Measurements from ENCODE around the gene ABHD4.
"Not testable (repeated sequence)": the region's sequence is repeated elsewhere in the genome, so short reads cannot be mapped to it uniquely, and the experiment has no call there.

Gene ABHD4

DNA sequence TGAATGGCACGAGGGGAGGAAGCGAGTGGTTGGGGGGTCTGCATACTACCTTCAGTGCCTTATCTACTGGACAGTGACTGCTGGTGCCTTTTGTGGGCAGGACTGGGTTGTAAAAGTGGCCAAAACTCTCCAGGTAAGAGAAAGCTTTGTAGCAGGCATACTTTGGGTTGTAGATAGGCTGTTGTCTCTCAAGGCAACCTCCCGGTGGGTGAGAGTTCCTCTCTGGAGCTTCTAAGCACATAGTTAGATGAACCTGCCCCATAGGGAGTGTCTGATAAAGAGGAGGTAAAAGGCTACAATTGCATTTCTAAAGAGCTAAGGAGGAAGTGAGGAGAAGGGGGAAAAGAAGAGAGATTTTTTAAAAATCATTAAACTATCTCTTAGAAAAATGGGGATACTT, 4.9 kb upstream of the ABHD4 start:
- DNase-seq, result no peak

DNA sequence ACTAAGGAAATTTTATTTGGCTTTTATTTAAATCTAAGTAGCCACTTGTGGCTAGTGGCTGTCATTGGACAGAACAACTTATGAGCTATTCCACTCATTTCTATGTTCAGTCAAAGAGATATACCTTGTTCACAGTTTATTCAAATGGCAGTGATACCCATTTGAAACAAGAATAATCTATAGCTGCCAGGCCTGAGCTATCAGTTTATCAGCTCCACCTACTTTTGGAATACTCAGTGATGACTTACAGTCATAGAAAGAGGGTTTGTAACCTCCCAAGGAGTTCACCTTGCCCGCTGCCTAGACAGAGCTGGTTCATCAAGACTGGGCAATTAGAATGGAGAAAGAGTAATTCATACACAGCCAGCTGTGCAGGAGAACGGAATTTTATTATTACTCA, 4.5 kb upstream of the ABHD4 start:
- no peak for DNase-seq

DNA sequence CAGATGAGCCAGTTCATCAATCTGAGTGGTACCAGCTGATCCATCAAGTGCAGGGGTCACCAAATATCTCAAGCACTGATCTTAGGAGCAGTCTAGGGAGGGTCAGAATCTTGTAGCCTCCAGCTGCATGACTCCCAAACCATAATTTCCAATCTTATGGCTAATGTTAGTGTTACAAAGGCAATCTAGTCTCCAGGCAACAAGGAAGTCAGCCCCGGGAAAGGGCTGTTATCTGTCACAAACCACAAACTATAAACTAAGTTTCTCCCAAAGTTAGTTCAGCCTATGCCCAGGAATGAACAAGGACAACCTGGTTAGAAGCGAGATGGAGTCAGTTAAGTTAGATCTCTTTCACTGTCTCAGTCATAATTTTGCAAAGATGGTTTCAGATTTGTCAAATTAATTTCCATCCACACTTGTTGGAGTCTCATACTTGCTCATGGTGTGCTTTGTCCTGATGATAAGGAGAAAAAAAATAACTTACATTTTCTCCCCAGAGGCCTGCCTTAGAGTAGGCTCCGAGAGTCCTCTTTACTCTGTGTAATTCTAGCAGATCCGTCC, 3.9 kb upstream of the ABHD4 start:
- no peak for DNase-seq

DNA sequence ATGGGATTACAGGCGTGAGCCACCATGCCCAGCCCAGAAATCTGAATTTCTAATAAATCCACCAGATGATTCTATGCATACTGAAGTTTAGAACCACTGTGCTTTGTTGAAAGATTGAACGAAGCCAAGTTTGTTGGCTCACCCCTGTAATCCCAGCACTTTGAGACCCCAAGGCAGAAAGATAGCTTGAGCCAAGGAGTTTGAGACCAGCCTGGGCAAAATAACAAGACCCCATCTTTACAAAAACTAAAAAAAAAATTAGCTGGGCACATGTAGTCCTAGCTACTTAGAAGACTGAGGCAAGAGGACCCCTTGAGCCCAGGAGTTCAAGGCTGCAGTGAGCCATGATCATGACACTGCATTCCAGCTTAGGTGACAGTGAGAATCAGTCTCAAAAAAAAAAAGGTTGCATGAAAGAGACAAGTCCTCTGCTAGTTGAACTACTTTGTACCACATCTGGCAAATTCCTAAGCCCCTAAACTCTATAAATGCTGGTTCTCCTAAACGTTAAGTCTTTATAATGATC, 1.7 kb upstream of the ABHD4 start:
- no peak for DNase-seq

DNA sequence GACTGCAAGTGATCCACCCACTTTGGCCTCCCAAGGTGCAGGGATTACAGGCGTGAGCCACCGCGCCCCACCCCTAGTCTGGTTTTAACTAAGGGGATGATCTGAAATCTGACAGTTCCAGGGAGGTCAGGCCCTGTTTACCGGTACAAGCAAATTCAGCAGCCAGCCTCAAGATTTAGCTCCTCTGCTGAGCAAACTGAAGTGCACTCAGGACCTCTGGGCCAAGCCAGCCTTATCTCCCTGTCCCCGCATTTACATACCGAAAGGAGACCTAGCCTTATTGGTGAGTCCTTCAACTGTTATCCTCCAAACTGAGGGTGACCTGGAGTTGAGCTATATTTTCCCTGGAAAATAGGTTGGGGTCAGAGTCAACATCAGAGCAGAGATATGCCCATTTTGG, 835 bp upstream of the ABHD4 start:
- DNase-seq, result no peak

DNA sequence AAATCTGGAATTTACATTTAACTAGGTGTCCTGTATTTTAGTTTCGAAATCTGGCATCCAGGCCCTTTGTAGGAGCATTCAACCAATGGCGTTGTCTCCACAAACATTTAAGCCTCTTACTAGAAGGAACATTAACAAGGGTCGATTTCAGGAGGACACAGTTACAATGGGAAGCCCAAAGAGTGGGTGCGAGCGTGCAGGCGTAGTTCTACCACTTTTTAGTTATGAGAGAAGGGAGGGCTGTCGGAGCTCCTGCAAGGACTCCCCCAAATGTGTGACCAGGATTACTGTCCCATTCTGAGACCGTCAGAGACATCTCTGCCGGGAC, 365 bp upstream of the ABHD4 start:
- DNase-seq, result no peak

DNA sequence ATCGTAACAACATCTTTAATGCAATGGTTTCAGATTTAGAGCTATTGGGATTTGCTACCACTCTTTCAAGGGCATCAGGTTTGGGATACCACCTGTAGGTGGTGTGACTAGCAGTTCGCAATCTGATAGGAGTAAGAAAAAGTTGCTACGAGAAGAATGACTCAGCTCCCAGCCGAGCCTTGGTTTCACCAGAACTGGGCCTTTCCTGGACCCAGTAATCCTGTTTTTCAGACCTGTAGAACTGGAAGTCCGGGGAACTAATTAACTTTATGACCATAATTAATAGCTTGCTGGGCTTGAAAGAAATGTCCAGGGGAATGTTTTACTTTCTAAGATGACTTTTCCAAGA, 770 bp downstream of the ABHD4 start:
- peak; percentile 60 for DNase-seq

DNA sequence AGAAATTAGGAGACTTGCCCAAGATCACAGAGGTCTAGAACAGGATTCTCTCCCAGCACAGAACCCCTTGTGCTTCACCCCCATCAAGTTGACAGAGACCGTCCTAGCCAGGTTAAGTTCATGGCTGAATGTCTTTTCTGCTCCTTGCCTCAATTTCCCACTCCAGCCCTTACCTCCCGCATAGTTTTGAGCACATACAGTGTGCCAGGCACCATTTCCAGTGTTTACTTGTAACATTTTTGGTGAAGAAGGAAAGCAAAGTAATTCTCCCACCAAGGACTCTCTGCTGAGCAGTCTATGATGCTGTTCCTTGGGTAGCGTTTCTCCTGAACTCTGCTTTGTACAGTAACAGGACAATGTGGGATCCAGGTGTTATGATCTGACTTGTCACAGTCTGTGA, 1.2 kb downstream of the ABHD4 start:
- DNase-seq, result no peak

DNA sequence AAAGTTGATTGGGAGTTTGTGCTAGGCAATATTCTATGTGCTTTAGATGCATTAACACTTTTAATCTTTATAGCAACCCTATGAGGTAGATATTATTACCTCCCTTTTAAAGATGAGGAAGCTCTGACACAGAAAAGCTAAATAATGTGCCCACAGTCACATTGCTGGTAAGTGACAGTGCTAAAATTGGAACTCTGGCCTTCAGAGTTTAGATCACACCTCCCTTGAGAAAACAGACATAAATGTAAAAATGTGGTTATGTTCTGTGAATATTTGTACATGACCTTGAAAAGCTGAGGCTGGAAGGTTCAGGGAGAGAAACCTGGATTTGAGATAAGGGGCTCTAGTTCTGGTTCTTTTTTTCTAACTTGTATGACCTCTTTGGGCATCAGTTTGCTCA, 1.9 kb downstream of the ABHD4 start:
- no peak for DNase-seq

DNA sequence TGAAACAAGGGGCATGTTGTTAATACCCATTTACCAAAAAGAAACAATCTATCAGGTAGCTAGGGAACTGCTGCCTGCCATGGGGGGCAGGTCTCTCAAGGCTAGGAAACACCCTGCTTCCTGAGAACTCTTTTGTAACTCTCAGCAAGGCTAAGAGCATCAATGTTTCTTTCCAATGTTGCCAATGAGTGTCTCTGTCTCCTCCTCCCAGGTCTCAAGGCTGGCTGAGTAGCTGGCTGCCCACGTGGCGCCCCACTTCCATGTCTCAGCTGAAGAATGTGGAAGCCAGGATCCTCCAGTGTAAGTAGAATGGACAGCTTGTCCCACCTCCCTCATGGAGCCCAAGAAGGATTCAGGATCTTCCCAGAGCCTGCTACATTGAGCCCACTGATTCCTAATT, 3.4 kb downstream of the ABHD4 start:
- no peak for DNase-seq

DNA sequence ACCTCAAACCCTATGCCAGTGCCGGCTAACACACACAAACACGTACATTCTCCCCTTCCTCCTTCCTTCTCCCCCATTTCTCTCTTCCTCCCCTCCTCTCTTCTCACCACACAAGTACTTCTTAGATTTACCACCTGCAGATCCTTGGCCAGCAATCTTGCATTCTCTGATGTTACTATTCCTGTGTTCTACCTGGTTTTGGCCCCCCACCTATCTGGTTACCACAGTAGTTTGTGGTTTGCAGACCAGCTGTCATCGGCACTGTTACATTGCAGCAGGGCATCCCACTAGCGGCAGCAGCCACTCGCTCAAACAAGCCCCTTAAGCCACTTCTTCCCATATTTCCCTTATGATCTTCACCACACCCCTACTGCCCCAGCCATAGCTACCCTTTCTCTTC, 3.9 kb downstream of the ABHD4 start:
- DNase-seq, result no peak

DNA sequence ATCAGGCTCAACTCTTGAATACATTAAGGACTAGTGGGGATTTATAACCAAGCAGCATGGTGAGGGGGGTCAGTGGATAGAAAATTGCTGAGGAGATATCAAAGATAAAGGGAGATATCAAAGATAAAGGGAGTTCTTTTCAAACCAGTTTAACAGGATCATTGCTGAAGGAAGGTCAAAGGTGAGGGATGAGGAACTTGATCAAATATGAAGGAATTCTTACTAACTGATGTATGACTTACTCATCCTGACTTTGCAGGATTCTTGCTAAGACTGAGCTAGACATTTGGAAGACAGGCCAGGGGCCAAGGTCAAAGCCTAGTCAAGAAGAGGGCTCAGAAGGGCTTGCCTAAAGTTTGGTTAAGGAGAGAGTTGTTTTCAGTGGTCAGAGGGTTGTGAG, 4.8 kb downstream of the ABHD4 start:
- no peak for DNase-seq

DNA sequence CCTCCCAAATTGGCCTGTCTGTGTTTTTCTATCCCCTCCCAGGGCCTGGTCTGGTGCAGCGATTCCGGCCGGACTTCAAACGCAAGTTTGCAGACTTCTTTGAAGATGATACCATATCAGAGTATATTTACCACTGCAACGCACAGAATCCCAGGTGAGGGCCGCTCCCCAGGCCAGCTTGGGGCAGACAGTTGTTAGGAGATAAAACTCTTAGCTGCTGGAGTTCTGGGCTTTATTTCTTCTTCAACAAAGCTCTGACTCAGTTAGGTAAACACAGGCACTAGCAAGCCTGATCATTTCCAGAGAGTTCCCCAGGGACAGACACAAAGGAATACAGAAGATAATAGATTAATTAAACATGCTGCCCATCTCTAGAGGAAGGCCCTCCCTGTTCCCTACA, 8.3 kb downstream of the ABHD4 start:
- peak; percentile 35 for DNase-seq

DNA sequence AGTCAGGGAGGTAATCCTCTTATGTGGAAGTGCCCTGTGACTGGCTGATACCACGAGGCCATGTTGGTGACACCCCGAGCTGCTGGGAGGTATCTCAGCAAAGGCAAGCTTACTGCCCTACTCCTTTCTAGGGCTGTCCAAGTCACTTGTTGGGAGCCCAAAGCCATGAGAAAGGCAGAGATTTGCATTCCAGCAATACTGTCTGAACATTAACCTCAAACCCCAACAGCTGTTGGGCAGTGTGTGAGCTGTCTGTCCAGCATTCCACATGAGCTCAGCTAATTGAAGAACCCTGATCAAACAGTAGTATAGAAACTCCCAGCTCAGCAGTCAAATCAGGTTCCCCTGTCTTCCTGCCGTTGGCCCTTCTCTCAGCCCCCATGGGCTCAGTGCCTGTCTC, 9.2 kb downstream of the ABHD4 start:
- no peak for DNase-seq

DNA sequence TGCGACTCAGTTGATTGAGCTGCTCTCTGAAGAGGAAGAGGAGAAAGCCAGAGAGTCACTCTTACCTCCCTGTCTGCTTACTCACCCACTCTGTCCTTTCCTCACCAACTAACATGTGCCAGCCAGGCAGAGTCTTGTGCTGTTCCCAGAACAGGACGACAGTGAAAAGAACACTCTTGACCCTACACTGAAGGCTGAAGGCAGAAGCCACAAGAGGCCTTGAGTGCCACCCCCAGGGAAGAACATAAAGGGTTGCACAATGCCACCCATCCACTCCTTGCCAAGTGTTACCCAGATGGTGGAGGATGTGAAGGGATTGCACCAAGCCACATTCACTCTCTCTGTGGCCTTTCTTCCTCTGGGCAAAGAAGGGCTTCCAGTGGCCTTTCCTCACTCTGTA, 12.8 kb downstream of the ABHD4 start:
- no peak for DNase-seq

DNA sequence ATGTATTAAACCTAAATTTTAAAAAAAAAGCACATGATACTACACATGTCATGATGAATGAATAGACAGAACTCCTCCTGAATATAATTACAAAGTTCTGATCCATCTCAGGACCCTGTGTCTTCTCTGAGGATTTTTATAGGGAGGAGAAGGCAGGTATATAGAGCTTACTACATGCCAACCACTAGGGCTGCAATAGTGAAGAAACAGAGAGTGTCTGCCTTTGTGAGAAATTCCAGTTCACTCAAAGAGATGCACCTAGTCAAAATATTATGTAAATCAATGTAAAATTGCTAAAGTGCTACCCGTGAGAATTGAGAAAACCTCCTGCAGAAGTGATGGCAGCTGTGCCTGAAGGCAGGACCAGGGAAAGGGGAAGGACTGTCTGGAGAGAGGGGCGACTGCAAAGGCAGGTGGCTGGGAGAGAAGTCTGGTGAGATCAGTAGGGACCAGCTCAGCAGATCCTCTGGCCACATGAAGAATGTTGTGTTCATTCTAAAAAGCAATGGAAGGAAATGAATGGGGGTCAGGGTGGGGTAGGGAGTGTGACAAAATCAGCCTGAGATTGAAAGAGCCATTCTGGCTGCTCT, 15.1 kb downstream of the ABHD4 start:
- DNase-seq, result no peak

DNA sequence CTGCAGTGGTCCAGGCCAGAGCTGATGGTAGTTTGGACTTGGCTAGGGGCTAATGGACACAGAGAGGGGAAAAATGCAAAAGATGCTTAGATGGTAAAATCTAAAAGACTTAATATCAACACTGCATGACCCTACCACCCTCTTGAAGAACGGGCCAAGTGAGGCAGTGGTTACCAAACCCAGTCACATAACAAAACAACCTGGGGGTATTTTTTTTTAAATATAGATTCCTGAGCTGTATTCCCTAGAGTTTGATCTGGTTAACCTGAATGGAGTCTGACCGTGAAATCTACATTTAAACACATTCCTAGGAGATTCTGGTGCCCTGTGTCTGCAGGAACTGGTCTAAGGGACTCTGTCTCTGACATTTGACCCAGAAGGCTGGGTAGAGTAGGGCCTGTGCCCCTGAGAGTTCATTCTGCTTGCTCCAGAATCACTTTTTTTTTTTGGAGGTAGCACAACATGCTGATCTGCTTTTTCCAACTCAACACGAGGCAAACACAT, 15.7 kb downstream of the ABHD4 start:
- no peak for DNase-seq

DNA sequence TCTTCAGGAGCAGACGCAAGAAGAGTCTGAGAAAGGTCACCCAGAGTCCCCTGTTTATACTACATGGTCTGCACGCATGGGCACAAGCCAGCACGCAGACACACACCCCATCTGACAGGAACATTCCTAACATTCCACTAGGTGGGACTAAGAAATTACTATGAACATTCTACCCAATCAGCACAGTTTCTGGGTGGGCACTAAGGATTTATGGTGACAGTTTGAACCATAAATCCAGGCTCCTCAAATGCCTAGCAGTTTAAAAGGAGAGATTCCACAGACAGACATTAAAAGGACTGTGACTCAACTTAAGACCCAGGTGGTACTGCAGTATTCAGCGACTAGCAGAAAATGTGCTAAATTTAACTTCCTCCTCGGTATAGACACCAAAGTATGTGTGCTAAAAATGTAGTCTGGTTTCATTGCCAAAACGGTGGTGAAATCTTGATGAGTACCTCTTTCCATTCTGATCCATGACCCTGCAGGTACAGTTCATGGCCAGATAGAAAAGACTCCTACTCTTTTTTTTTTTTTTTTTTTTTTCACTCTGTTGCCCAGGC, 16.2 kb downstream of the ABHD4 start:
- no peak for DNase-seq

DNA sequence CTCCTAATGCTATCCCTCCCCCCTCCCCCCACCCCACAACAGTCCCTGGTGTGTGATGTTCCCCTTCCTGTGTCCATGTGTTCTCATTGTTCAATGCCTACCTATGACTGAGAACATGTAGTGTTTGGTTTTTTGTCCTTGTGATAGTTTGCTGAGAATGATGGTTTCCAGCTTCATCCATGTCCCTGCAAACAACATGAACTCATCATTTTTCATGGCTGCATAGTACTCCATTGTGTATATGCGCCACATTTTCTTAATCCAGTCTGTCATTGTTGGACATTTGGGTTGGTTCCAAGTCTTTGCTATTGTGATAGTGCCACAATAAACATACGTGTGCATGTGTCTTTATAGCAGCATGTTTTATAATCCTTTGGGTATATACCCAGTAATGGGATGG, 17.7 kb downstream of the ABHD4 start:
- not testable (repeated sequence) for DNase-seq

DNA sequence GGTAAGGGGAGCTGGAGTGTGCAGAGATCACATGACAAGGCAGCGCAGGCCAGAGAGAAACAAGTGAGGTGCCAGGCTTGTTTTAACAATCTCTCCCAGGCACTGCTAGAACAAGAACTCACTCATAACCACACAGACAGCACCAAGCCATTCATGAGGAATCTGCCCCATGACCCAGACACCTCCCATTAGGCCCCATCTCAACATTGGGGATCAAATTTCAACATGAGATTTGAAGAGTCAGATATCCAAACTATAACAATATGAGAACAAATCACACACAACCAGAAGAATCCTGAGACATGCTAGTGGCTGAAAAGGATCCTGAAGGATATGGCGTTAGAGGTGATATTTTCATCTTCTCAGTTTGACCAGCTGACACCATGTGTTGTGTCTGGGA, 24.2 kb downstream of the ABHD4 start:
- no peak for DNase-seq

DNA sequence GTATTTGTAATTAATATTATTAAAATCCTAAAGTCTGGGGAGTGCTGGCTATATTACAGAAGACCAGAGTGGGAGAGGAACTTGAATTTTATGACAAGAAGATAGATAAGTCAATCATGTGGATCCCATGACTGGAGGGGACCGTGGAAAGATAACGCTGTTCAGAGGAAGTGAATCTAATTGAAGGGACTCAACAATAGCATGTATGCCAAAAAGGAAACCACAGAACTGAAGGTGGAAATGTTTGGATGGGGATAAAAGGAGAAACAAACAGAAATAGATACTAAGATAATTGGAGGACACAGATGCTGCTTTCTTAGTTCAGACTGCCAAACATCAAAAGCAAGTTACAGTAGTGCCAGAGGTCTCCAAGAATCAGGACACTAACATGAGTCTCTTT, 24.9 kb downstream of the ABHD4 start:
- no peak for DNase-seq

DNA sequence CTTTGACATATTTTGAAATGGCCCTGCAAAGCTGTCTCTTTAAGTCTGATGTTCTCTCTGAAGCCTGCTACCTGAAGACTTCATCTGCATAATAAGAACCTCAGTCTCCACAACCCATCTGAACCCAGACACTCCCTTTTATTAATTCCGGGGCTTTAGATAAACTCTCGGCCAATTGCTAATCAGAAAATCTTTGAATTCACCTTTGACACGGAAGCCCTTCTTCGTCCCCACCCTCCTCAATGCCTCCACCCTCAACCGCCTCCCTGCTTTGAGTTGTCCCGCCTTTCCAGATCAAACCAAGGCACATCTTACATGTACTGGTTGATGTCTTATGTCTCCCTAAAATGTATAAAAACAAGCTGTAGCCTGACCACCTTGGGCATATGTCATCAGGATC, 28.5 kb downstream of the ABHD4 start:
- DNase-seq, result no peak

DNA sequence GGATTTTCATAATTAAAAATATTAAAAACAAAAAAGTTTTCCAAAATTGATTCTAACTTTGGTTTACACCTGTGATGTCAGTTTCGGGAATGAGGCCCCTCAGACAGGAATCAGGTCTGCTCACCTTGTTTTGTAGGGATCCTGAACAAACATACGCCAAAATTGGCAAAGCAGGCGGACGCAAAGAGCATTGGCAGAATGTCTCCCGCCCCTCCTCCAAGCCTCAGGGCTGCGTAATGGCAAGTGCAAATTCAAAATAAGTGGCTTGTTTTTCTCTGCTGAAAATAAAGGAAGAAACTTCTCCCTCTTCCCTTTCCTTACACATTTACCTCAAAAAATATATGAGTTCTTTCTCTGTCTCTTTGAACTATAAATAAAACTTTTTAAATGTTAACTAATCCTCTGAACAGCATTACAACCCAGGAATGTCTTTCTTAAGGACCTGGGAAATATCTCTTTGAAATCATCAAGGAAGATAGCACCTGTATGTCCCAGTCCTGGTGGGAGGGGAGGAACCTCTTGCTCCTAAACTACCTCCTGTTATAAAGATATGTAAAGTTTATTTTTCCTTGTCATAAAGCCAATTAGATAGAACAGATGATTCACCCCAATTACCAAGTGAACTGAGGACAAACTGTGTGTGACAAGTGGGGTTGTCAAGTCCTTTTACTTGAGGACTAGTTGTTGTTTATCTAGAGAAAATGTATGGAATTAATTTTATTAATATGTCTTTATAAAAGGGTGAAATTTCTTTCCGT, 29.6 kb downstream of the ABHD4 start:
- DNase-seq, result no peak

DNA sequence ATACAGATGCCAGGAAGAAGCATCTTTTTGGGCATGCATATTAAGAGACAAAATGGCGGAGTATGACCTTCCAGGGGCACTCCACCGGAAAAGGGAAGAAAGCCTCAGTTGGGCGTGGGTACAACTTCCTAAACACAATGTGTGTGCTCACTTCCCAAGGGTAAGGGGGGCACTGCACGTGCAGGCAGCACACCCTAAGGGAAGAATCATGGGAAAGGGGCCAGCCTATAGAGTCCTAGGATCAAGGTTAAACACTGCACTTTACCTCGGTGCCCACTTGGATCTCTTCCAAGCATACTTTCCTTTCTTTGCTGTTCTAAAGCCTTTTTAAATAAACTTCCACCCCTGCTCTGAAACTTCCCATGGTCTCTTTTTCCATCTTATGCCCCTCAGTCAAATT, 31.3 kb downstream of the ABHD4 start:
- DNase-seq, result no peak

Data from NCI-H2171 (cell line).